ENCODE measurements around the gene RASA1.

GRCh38 chr5:87266914-87267573, 639 bp upstream of the RASA1 start:
- TF ChIP-seq CTCF (IDR thresholded peaks at IDR 0.05) (no peak), POLR2A (IDR thresholded peaks at IDR 0.05) (no peak)
